Right hindlimb (tissue), 1 donor: Measurements from ENCODE around the gene SEPTIN1.

Experiments used
- DNase-seq: peaks from one replicate; pipeline ENCODE4 v3.0.0-alpha.2; 2018

The SEPTIN1 gene

DNA sequence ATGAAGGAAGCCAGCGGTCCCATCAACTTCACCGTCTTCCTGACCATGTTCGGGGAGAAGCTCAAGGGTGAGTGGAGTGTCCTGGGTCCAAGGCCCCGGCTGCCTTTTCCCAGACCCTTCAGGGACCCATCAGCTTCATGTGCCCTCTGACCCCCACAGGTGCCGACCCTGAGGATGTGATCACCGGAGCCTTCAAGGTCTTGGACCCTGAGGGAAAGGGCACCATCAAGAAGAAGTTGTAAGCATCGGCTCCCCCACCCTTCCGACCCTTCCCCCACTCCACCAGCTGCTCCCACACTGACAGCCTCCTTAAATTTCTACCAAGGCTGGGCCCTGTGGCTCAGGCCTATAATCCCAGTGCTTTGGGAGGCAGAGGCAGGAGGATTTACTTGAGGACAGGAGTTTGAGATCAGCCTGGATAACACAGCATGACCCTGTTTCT, 5.9 kb downstream of the SEPTIN1 start:
- no peak for DNase-seq

DNA sequence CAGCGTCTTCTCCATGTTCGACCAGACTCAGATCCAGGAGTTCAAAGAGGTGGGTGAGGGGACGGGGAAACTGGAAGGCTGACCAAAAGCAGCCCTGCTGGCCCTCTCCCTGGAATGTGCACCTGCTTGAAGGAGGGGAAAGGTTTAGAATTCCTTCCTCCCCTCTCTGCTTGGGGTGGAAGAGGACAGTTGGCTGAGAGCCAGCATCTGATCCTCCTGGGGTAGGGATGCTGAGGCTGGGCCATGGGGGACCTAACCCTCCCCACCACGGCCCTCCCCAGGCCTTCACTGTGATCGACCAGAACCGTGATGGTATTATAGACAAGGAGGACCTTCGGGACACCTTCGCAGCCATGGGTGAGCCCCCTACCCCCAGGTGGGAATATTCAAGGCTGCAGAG, 6.5 kb downstream of the SEPTIN1 start:
- peak; percentile 32 for DNase-seq

DNA sequence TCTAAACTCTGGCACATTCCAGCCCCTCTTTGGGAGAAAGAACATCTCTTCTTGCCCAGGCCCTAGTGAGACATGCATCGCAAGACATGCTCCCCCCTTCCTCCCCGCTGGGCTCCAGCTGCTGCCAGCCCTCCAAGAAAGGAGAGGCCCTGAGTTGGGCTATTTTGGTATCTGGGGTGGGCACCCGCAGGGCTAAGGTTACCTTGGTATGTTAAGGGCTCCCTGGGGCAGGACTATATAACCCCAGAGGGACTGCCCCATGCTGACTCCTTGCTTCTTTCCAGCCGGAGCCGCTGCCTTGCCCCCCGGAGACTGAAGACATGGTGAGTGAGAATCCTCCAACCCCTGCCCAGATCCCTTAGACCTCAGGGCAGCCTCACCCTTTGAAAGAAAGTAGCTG, 7.8 kb downstream of the SEPTIN1 start, which contains the start of gene MYL11:
Gene MYL11 (plus strand): TSS at position 265 of the 400 bp plus-strand sequence. CDS start 56 bp downstream, at position 321.
- DNase-seq: peak; percentile 48

DNA sequence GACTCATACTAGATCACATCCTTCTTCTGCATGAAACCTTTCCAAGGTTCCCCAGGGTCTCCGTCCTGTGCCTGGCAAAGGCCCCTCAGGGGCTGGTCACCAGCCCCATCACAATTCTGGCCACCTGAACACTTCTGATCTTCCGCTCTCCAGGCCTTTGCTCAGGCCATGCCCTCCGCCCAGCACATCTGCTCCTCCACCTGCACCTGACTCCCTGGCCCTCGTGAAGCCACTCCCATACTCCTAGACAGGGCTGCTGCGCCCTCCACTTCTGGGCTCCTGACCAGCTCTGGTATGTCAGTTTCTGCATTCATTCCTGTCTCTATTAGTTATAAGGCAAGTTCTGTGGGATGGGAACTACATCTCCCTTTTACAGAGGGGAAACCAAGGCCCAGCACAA, 9.6 kb downstream of the SEPTIN1 start:
- DNase-seq: no peak

DNA sequence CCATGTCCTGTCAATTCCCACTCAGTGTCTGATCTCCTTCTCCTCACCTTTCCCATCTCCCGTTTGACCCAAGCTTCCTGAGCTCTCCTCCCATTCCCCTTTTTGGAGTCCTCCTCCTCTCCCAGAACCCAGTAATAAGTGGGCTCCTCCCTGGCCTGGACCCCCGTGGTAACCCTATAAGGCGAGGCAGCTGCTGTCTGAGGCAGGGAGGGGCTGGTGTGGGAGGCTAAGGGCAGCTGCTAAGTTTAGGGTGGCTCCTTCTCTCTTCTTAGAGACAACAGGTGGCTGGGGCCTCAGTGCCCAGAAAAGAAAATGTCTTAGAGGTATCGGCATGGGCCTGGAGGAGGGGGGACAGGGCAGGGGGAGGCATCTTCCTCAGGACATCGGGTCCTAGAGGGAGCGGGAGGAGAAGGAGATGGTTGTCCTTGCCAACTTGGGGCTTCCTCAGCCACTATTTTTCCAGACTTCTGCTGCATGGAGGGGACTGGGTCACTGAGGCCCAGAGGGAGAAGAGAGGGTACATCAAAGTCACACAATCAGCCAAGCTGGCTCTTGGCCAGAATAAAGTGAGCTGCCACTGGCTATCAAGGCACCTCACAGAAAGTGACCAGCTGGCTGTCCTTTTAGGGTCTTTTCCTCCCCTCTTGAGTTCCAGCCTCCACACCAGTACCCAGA, 10.2 kb downstream of the SEPTIN1 start:
- DNase-seq: peak; percentile 71

DNA sequence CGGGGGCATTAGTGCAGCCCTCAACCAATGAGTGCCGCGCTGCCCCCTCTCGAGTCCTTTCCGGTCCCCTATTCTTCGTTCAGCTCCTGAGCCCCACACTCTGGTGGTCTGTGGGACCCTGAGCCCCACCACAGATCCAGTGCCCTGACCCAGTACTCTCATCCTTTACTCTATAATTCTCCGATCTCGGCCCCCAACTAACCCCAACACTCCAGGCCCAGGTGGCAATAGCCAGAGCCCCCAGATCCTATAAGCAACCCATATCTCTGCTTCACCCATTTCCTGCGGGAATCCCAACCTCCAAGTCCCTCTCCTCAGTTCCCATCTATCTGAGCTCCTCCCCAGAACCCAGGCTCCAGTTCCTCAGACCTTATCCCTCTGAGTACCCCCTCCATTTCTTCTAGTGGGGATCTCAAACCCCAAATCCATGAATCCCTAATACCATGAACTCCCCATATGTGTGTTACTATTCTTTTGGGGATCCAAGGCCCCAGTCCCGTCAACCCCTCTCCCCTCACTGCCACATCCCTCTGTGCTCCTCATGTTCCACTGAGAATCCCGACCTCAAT, 11.0 kb downstream of the SEPTIN1 start:
- no peak for DNase-seq

DNA sequence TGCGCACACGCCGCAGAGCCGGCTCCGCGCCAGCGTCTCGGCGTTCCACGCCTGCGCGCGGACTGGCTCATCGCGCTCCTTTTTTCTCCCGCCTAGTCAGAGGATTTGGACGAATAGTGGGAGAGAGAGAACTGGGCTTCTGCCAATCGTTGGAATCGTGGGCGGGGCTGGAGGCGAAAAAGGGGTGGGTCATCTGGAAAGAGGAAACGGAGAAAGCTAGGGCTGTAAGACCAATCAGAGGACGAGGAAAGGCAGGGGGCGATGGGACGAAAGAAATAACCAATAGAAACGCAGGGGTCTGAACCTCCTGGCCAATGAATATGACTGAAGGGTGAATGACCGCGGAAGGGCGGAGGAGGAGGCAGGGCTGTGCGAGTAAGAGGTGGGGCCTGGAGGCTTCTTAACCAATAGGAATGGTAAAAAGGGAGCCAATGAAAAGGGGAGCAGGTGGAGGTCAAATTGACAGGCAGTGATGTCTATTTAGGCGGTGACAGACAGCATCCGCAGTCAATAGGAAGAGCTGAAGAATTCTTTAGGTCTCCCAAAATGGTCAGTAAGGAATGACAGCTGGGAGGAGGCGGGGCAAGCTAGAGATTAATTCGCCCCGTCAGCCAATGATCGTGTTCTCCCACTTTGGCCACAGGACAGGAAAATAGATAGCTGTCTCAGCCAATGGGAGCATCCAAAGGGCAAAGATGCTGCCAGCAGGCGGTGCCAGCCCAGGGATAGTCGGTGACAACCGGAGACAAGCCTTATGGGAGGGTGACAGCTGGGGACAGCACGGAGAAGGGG, 11.7 kb downstream of the SEPTIN1 start, which contains the start of gene TBC1D10B:
Gene TBC1D10B (minus strand): TSS at position 39 of the 792 bp plus-strand sequence. CDS start 311 bp downstream, outside the sequence.
- DNase-seq: peak; percentile 100

DNA sequence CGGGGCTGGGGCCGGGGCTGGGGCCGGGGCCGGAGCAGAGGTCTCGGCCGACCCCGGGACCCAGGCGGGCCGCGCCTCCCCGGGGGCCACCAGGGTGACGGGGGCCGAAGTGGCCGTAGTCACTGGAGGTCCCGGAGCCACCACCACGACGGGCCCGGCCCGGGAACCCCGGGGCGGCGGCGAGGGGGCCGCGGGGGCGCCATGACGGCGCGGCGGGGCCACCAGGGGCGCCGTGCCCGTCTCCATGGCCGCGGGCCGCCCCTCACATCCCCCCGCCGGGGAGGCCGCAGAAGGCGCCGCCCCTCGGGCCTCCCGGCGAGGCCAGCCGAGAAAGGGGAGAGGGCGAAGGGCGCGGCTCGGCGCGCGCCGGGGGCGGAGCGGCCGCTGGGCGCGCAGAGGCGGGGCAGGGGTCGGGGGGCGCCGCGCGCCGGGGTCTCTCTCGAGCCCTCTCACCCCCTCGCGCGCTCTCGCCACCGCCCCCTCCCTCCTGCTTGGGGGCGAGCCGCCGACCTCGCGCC, 12.4 kb downstream of the SEPTIN1 start:
- no peak for DNase-seq

DNA sequence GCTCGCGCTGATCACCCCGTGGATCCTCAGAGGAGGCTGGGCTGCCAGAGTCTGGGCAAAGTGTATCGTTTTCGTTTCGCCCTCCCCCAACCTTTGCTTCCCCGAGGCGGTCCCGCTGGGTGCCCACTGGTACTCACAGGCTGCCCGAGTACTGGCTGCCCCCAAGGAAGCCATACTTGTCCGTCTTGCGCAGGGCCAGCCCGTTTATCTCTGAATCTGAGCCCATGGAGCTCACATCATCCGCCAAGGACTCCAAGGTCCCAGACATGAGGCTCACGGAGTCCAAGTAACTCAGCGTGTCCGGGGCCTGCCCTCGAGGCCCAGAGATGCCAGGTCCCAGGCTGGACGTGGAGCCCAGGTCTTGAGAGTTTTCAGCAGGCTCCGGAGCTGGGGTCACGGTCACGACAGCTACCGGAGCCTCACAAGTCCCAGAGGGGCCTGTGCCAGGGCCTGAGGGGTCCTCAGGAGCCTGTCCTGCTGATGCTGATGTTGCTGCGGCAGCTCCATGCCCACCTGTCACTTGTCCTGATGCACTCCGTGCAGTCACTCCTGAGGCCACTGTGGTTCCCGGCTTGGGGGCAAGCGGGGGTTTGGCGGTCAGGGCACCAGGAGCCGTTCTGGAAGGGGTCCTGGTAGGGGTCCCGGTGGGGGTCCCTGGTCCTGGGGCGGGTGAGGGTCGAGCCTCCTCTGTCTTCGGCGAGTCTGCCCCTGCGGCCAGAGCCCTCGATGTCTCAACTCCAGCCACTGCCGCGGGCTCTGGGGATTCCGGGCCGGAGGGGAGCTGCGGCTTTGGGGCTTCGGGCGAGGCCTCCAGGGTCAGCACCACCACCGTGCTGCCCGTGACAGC, 13.0 kb downstream of the SEPTIN1 start:
- peak; percentile 44 for DNase-seq

DNA sequence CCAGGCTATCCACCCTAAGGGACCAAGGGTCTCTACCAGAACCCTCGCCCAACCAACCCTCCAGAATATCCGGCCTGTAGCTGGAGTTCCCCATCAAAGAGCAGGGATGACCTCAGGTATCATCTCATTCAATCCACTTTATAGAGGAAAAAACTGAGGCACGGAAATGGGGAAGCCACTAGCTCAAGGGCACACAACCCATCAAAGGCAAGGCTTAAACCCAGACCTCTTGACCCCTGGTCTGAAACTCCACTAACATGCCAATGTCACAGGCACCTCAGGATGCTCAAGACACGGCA, 13.6 kb downstream of the SEPTIN1 start:
- DNase-seq: no peak

DNA sequence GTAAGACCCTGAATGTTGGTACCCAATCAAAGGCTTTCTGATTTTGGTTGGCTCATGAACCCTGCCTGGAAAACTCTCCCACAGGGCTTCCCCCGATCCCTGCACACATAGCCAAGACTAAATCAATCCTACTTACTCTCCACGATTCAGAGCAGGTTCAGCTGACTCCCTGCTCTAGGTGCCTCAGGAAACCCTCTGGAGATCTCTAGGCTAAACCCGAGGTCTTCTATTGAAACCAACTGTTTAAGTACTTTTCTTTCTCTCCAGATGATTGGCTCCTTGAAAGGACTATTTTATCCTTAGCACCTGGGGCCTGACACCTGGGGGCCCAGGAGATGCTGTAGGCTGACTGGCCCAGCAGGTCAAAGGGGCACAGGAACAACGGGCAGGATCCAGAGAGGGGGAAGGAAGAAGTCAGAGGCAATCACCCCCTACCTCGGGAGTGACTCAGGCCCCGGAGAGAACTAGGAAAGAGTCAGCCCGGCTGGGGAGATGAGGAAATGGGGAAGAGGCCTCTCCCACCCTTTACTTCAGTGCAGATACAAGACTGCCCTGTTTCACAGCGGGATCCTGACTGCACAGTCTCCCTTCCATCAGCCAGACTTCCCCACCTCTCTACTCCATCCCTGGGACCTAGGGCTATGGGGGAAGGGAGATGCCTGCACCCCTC, 14.1 kb downstream of the SEPTIN1 start:
- DNase-seq: no peak

DNA sequence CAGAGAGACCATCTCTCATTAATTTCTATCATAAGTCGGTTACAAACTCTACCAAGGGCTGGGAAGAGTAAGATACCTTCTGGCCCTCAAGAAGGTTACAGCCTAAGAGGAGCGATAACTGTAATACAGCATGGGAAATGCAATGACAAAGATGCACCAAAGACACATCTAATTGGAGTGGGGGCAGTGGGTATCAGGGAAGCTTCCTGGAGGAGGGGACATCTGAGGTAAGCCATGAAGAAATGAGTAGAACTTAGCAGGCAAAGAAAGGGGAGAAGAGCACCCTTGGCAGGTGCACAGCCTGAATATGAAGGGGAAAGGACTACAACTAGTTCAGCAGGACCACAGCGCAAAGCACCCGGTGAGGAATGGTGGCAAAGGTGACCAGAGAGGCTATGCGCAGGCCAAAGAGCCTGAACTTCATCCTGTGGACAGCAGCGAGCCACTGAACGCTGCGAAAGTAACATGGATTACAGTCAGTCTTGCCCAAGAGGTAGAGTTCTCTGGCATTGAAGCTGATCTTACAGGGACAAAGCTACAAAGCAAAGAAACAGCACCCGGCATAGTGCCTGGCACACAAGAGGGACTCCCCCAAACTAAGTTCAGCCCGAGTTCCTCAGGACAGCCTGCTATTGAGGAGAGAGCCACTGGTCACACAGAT, 14.9 kb downstream of the SEPTIN1 start:
- no peak for DNase-seq

DNA sequence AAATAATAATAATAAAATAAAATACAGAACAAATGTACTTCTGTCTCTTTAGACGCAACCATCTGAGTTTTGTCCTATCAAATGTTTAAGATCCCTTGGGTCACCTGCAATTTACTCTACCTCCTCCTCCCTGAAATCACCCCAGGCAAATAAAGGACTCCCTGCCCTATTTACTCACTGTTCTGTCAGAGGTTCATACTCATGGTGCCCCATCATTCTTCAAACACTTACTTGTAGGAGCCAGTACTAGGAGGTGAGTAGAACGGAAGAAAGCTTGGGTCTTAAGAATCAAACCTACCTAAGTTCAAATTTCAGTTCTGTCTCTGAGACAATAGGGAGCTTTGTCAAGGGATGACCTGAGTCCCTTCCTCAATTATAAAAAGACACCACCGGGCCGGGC, 15.8 kb downstream of the SEPTIN1 start:
- no peak for DNase-seq

DNA sequence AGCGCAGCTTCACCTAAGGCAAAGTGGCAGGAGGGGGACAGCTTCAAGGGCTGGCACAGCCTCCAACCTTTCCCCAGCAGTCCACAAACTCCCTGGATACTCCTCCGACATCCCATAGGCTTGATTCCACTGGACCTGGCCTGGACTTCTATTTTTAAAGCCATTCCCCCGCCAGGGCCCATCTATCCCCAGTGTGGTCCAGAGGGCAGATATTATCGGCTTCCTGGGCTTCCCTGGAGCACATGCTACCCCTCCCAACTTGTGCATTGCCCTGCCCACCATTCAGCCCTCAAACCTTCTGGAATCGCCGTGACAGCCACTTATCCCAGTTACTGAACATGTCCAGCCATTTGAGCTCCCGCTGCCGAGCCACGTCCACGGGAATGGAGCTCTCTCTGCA, 17.2 kb downstream of the SEPTIN1 start:
- no peak for DNase-seq

DNA sequence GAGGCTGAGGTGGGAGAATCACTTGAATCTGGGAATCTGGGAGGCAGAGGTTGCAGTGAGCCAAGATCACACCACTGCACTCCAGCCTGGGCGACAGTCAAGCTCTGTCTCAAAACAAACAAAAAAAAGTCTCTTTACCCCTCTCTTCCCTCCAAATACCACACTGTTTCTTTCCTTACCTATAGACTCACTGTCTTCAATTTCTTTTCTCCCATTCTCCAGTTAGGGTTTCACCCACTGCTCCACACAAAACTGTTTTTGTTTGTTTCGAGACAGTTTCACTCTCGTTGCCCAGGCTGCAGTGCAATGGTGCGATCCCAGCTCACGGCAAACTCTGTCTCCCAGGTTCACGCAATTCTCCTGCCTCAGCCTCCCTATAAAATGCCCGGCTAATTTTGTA, 21.2 kb downstream of the SEPTIN1 start:
- DNase-seq: no peak

DNA sequence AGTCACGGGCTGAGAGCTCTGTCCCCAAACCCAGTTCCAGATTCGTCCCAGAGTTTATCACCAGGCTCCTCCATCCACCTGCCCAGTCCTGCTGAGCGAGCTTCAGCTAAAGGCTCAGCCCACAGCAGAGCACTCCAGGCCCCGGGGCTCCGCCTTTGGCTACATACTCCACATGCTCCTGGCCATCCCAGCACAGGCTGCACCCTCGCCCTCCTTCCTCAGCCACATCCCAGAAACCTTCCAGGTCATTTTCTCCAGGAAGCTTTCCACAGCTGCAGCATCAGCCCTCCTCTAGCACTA, 22.5 kb downstream of the SEPTIN1 start:
- DNase-seq: no peak

DNA sequence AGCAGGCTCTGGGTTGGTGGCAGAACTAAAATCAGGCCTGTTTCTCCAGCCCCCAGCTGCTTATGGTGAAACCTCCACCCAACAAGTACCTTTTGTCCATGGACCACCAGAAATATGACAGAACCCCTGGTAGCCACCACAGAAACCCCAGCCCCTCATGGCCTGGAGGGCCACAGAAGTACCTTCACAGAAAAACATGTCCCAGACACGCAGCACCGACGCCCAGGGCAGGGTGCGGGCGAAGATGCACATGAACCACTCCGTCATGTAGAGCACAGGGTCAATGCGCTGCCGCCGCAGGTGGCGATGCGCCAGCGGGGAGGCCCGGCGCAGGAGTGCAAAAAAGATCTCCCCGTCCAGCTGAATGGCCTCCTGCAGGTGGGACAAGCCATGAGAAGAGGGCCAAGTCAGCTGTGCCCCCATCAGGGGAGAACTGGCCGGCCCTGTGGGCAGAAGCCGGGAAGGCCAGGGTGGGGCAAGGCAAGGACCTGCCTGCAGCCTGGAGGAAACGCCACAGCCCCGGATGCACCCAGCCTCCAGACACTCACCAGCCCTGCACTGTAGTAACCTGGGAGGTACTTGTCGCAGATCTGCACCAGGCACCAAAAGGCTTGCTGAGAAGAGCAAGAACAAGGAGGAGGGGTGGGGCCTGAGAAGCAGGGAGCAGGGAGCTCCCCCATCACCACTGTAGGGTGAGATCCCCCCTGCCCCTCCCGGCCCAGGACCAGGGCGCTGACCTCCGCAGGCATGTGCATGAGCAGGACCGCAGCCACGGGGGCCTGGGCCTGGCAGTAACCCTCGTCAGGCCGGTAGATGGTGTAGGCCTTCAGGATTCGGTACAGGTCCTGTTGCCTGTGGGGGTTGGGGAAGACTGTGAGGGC, 23.1 kb downstream of the SEPTIN1 start:
- no peak for DNase-seq

DNA sequence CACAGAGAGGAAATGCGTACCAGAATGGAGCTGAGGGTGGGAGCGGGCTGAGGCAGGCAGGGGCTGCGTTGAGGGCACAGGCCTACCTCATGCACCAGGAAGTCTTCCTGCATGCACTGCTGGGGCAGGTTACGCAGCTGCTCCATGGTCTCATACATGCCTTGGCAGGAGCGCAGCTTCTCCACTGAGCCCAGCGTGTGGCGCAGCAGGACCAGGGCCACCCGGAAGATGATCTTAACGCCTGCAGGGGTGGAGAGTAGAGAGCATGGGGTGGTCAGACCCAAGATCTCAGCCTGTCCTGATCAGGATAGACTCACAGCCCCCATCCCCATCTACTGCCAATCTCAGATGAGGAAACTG, 23.8 kb downstream of the SEPTIN1 start:
- DNase-seq: no peak

DNA sequence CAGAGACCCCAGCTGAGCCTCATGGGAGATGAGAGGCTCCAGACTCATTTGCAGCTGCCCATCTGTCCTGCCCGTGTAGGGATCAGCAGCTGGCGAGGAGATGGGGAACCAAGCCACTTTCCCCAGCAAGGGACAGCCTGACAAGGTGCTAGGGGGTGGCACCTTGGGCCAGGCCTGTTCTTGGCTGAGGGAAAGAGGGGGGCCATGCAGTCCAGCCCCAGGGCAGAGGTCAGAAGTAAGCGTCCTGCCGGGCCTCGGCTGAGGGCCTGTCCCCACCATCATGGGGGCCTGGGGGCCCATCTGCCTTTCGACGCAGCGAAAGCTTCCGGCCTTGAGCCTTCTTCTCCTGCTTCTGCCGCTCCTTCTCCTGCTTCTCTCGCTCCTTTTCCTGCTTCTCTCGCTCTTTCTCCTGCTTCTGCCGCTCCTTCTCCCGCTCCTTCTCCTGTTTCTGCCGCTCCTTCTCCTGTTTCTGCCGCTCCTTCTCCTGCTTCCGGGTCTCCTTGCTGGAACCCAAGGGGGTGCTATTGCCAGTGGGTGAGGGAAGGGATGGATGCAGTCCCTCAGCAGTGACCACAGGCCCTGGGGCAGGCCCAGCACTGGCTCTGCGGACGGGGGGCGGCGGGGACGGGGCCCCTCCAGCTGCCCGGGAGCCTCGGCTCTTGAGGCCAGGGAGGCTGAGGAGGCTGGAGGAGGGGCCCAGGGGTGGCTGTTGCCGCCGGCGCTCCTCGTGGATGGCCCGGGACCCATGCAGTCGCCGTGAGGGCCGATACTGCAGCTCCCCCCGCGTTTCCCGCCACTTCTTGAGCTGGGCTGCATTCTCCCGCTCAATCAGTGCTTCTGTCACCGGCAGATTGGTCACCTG, 24.4 kb downstream of the SEPTIN1 start:
- DNase-seq: no peak
